Upper lobe of left lung (tissue), 4 donors: ENCODE results near the gene INTS6.

Experiments
- EP300 ChIP-seq, 4 donors: sonication (generic); formaldehyde crosslinking; IDR thresholded peaks; one replicate each; pipeline ENCODE4 v1.5.1; 2017; ENCODE audit warnings: antibody characterized with exemption in 4 of 4, control low read depth in 2 of 4
- TF ChIP-seq, protein P1 (sequence below), 6 experiments: fragments of 450-650 bp in 4 of 6; fragments of 200-600 bp in 2 of 6; sonication (generic) in 2 of 6; IDR thresholded peaks; one replicate each; pipeline ENCODE4 v1.5.1; 2016 to 2019; ENCODE audit warnings: antibody characterized with exemption in 6 of 6

DNA sequence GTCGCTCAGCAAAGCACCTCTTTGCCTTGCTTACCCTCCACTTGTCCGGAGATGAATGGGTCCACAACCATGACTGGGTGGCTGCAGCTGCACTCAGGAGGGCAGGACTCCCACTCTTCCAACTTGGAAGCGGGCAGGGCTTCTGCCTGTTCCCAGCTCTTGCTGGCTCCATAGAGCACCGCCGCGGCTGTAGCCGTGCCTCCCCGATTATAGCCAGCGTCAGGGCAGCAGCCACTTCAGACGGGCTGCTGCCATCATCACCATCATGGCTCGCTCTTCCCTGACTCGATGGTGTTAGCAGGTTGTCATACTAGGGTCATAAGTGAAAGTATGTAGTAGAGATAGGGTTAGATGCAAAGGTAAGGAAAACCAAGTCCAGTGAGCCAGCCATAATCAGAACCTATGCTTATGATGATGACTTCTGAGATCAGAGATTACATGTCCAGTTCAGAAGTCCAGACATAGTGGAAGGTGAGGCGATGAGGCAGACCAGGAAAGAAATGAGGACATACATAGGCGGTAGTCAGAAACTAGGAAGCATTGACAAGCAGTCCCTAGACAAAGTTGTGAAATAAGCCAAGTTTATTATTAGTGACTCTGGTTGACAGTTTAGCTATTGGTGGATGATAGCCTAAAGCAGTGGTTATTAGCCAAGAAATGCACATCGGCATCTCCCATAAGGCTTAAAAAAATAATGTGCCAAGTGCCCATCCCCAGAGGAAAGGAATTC lies 4.4 kb upstream of the INTS6 start:
- no peak for TF ChIP-seq EP300 (IDR thresholded peaks at IDR 0.05)
- TF ChIP-seq, protein P1, sequence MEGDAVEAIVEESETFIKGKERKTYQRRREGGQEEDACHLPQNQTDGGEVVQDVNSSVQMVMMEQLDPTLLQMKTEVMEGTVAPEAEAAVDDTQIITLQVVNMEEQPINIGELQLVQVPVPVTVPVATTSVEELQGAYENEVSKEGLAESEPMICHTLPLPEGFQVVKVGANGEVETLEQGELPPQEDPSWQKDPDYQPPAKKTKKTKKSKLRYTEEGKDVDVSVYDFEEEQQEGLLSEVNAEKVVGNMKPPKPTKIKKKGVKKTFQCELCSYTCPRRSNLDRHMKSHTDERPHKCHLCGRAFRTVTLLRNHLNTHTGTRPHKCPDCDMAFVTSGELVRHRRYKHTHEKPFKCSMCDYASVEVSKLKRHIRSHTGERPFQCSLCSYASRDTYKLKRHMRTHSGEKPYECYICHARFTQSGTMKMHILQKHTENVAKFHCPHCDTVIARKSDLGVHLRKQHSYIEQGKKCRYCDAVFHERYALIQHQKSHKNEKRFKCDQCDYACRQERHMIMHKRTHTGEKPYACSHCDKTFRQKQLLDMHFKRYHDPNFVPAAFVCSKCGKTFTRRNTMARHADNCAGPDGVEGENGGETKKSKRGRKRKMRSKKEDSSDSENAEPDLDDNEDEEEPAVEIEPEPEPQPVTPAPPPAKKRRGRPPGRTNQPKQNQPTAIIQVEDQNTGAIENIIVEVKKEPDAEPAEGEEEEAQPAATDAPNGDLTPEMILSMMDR (IDR thresholded peaks at IDR 0.05) = no peak
